HG03066 (cell line): ENCODE results near the gene TMEM141.
A peak's percentile ranks its signal among the peaks of the same experiment; 100 is the strongest.

Source experiments
- ATAC-seq: cut with Tn5 transposase; IDR thresholded peaks from one replicate; pipeline ENCODE4 v1.9.1; 2021; ENCODE audit warnings: low read depth; ENCODE audit not compliant: unreplicated experiment

Gene TMEM141

GRCh38 chr9:136807281-136808074, 16.3 kb downstream of the TMEM141 start, which contains the start of gene RABL6:
Gene RABL6 (plus strand): TSS chr9:136807948. CDS start chr9:136808197, 249 bp downstream.
- ATAC-seq: peak; percentile 77

DNA sequence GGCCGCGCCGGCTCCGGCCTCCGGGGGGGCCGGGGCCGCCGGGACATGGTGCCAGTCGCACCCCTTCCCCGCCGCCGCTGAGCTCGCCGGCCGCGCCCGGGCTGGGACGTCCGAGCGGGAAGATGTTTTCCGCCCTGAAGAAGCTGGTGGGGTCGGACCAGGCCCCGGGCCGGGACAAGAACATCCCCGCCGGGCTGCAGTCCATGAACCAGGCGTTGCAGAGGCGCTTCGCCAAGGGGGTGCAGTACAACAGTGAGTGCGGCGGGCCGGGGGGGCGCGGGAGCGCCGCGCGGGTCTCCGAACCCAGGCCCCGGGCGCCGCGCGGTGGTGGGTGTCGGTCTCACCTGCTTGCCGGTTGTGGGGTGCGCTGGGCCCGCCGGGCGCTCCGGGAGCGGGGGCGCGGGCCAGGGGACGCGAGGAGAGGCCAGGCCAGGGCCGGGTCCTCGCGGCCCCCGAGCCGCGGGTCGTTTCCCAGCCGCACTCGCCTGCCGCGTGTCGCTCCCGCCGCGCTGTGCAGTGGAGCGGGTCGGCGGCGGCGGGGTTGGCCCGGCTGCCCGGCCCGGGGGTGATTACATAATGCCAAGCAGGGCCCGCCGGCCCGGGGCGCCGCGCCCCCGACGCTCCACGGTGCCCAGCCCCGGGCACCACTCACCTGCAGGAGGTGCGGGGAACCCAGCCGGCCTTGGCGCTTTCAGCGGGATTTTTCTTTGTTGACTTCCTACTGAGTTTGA, 17.1 kb downstream of the TMEM141 start:
- peak; percentile 27 for ATAC-seq

DNA sequence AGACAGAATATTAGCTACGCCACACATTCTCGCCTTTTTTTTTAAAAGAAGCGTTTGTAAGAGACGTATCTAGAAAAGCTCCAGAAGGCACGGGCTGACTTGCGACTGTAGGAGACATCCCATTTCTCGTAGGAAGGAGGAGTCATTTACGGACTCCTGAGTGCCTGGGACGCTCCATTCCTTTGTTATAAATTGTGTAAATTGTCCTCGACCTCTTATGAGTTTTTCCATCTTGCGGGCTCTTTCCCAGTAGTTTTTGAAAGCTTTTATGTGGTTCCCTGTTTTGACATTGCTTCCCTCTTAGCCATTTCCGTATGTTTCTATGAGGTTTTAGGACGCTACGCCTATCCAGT, 17.6 kb downstream of the TMEM141 start:
- no peak for ATAC-seq

DNA sequence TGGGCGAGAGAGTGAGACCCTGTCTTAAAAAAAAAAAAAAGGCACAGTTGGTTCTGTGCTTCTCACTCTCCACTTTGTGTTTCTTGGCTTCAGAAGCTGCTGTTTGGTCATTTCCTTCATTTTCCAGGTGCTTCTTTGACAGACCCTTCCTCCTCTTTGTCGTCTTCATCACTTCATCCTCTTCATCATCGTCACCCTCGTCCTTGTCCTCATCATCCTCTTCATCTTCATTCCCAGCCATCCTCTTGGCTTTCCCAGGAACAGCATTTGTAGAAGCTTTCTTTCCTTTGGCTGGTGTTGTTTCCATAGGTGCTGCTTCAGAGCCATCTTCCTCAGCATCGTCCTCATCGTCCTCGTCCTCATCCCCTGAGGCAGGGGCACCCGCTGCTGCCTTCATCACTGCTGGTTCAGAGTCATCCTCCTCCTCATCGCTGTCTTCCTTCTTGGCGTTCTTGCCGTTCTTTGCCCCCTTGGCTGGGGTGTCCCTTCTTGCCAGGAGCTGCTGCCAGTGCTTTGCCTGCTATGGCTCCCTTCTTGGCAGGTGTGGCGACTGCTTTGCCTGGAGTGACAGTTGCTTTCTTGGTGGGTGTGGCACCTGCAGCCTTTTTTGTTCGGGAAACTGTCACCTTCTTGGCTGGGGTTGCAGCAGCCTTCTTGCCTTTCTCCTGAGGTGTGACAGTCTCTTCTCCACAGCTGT, 23.7 kb downstream of the TMEM141 start:
- no peak for ATAC-seq

DNA sequence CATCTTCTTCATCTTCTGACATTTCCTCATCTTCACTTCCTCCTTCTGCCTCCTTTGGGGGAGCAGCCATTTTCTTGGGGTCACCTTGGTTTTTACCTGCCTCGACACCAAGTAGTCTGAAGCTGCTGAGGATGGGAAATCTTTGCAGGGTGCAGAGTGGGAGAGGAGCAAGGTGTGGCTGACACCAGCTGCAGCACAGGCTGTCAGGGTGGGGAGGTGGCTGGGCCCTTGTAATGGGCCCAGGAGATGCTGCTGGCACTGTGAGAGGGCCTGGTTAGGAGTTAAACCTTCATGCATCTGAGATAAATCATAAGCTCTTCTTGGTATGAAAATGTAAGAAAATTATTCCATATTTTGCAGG, 24.3 kb downstream of the TMEM141 start:
- no peak for ATAC-seq

DNA sequence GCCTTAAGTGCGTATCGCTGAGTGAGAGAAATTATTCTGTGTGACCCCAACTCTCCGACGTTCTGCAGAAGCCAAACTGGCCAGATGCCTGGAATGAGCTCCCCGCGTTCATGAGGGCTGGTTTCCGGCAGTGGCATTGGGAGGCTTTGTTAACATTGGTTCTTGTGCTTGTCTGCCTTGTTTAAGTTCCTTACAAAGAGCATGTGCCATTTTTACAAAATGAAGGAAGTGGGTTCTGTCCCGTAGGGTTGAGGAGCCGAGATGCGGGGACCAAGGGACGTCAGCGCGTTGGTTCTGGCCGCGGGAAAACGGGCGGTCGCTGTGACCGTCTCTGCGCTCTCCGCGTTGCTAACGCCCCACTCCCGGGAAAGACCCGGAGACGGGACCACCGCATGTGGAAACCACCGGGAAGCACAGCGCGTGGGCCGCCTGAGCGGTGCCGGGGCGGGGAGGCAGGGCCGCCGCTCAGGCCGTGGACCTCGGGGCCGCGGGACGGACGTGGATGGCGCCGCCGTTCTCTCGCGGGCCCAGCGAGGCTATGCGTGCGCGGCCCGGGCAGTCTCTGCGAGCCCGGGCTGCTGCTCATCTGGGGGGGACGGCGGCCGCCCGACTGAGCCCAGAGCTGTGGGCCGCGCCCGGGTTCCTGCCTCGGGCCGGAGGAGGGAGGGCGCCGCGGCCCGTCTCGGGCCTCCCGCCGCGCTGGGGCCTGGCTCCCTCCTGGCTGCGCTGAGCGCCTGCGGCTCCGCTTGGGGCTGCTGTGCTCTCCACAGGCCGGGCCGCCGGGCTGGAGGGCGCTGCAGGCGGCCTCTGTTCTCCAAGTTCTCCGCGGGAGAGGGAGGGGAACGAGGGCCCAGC, 30.1 kb downstream of the TMEM141 start:
- no peak for ATAC-seq

GRCh38 chr9:136821826-136822544, 30.8 kb downstream of the TMEM141 start:
- ATAC-seq: no peak

DNA sequence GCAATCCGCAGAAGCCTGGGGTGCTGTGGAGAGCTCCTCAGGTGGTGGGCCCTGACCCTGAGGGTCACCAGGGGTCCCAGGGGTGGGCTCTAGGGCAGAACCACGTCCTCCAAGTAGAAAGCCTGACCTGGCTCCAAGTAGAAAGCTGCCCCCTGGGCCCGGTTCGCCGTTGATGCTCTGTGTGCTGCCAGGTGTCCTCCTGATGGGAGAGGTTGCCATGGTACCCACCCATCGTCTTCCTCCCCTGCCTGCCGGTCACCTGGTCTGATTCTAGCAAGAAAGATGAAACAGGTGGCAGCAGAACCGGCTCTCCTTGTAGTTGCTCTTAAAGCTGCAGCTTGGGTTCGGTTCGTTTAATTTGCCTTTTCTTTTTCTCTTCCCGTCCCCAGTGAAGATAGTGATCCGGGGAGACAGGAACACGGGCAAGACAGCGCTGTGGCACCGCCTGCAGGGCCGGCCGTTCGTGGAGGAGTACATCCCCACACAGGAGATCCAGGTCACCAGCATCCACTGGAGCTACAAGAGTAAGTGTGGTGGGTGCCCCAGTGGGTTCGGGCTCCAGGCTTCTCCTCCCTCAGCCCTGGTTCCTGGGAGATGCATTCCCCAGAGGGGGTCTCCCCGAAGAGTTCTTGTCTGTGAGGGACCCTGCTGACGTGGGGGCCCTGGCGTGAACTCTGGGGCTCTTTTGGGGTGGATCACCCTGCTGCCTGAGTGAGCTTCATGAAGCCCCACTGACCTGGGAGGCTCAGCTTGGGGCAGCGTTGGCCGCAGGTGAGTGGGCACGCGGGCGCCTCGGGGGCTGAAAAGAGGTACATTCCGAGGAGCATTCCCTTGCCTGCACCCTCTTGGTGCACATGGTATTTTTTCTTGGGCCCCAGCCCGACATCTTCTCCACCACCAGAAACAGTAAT, 32.2 kb downstream of the TMEM141 start:
- no peak for ATAC-seq

GRCh38 chr9:136824496-136825225, 33.5 kb downstream of the TMEM141 start:
- no peak for ATAC-seq

GRCh38 chr9:136825295-136826187, 34.4 kb downstream of the TMEM141 start:
- no peak for ATAC-seq

DNA sequence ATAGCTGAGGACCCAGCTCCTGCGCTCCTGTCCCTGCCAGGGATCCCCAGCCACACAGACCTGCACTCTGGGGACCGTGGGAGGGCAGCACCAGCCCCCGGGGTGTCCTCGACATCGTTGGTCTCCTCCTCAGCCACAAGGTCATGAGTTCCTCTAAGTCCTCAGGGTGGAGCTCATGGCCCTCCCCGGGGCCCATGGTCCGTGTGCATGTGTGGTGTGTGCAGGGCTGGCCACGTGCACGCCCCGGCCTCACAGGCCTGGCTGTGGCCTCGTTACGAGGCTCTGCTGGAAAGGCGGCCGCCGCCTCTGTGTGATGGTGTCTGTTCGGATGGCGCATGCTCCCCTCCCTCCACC, 35.0 kb downstream of the TMEM141 start:
- ATAC-seq: no peak

DNA sequence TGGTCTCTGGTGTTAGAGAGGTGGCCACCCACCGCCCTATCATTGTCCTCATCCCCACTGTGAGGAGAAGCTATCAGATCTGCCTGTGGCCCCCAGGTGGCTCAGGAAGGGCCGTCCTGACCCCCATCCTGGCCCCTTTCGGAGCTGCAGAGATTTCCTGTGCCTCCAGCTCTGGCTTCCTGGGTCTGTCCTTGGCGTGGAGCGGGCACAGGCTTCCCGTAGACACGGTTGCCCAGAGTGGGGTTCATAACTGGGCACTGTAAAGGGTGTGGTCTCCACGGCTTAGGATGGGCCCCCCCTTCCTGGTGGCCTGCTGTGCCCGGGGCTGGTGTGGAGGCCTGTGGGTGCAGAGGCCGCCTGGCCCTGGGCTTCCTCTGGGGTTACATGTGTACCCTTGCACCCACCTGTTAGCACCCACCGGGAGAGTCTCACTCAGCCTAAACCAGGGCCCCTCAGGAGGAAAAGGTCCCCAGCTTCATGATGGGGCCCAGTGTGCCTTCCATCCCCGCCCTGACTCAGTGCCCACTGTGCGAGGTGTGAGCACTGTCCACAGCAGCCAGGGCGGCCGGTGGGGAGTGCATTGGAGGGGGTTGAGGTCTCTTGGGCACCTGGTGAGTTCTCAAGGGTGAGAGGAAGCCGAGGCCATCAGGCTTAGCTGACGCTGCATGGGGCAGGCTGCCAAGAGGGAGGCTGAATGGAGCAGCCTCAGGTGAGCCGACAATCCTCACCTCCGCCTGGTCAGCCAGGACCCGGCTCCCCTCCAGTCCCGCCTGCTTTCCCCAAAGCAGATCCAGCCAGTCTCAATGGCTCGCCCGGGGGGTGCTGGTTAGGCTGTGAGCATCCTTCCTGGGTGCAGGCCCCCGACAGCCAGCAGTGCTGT, 35.8 kb downstream of the TMEM141 start:
- ATAC-seq: no peak

- ATAC-seq: no peak
These were observed 36.8 kb downstream of the TMEM141 start for GRCh38 chr9:136827794-136828473.

DNA sequence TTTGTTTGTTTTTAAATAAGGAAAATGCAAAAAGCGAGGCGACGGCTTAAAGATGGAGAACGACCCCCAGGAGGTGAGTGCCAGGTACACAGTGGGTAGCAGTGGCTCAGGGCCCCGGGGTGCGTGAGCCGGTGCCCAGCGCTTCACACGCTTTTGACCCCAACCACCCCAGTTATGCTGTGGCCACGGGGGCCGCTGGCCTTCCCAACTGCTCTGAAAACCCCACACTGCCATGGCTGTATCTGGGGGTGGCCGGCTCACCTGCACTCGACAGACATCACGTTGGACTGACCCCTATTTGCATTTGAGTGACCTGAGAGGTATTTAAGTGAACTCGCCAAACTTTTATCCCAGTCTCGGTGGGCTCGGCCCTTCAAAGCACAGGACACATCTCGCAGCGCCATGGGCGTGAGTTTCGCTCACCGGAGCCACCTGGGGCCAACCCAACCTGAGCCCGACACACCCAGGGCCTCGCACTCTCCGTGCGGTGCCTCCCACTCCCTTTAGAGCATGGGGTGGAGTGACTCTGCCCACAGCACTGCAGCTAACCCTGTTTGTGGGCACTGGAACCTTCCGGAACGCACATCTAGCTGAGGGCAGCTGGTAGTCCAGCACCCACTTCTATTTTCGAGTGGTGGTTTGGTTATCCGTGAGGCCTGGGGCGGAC, 37.5 kb downstream of the TMEM141 start:
- no peak for ATAC-seq

GRCh38 chr9:136829412-136829811, 38.3 kb downstream of the TMEM141 start:
- ATAC-seq: no peak
